Hepatocyte (in vitro differentiated cells): ENCODE data around the gene PIEZO1. TPM values are rescaled to one million over a fixed set of nuclear protein-coding genes. Genes with fewer than 3 reads are reported as not detected.
A peak's percentile ranks its signal among the peaks of the same experiment; 100 is the strongest.

Experiments used
- DNase-seq: peaks from one replicate; pipeline ENCODE4 v3.0.0-alpha.2; 2016; ENCODE audit warnings: low spot score
- H2AFZ ChIP-seq: fragments of 200-600 bp; sonication (generic); 2 replicates; pipeline ENCODE4 v1.6.0; 2016; ENCODE audit warnings: antibody characterized with exemption, mild to moderate bottlenecking
- H3K27ac ChIP-seq: fragments of 200-600 bp; sonication (generic); 2 replicates; pipeline ENCODE4 v1.5.1; 2016; ENCODE audit warnings: mild to moderate bottlenecking
- H3K27me3 ChIP-seq: fragments of 200-600 bp; sonication (generic); 2 replicates; pipeline ENCODE4 v1.6.1; 2016
- H3K36me3 ChIP-seq: fragments of 200-600 bp; sonication (generic); replicated peaks from 2 replicates; pipeline ENCODE4 v1.5.1; 2016; ENCODE audit warnings: low read depth; ENCODE audit not compliant: insufficient read depth
- H3K4me1 ChIP-seq: fragments of 200-600 bp; sonication (generic); 2 replicates; pipeline ENCODE4 v1.5.1; 2016; ENCODE audit warnings: mild to moderate bottlenecking, moderate library complexity; ENCODE audit not compliant: insufficient read depth
- H3K4me2 ChIP-seq: fragments of 200-600 bp; sonication (generic); 2 replicates; pipeline ENCODE4 v1.6.0; 2016
- H3K4me3 ChIP-seq: fragments of 200-600 bp; sonication (generic); 2 replicates; pipeline ENCODE4 v1.5.1; 2016; ENCODE audit warnings: mild to moderate bottlenecking
- H3K79me2 ChIP-seq: fragments of 200-600 bp; sonication (generic); 2 replicates; pipeline ENCODE4 v1.6.0; 2017; ENCODE audit warnings: mild to moderate bottlenecking
- H3K9me2 ChIP-seq: fragments of 200-600 bp; sonication (generic); replicated peaks from 2 replicates; pipeline ENCODE4 v1.6.0; 2017; ENCODE audit warnings: mild to moderate bottlenecking; ENCODE audit not compliant: insufficient read depth
- H3K9me3 ChIP-seq: fragments of 200-600 bp; sonication (generic); 2 replicates; pipeline ENCODE4 v1.5.1; 2016; ENCODE audit warnings: low read depth, mild to moderate bottlenecking
- H4K20me1 ChIP-seq: fragments of 200-600 bp; sonication (generic); 2 replicates; pipeline ENCODE4 v1.6.0; 2016; ENCODE audit warnings: mild to moderate bottlenecking; ENCODE audit not compliant: insufficient read depth, poor library complexity, severe bottlenecking
- CTCF ChIP-seq: fragments of 200-600 bp; sonication (generic); IDR thresholded peaks from 2 replicates; pipeline ENCODE4 v1.5.1; 2016; ENCODE audit warnings: antibody characterized with exemption, mild to moderate bottlenecking; ENCODE audit not compliant: poor library complexity
- EZH2 ChIP-seq: fragments of 200-600 bp; sonication (generic); IDR thresholded peaks from 2 replicates; pipeline ENCODE4 v1.6.1; 2016; ENCODE audit warnings: antibody characterized with exemption, mild to moderate bottlenecking, borderline replicate concordance
- EZH2phosphoT487 ChIP-seq: fragments of 200-600 bp; sonication (generic); IDR thresholded peaks from one replicate; pipeline ENCODE4 v1.6.1; 2018; ENCODE audit warnings: antibody characterized with exemption, mild to moderate bottlenecking, low read depth, moderate library complexity; ENCODE audit not compliant: unreplicated experiment, severe bottlenecking
- WGBS: methylation state at CpG from one replicate; pipeline ENCODE4 v1.1.6; 2016; ENCODE audit warnings: low lambda C conversion rate; ENCODE audit errors: missing lambda C conversion rate; 5-methylcytosine and 5-hydroxymethylcytosine counted together
- polyA plus RNA-seq: library from polyadenylated mRNA; unstranded; fragments of >200 nt; fragmentation: Nextera tagmentation; extraction: Ambion mirVana; gene quantifications from 2 replicates; pipeline ENCODE4 v1.2.1, GENCODE V29; 2016
- total RNA-seq: library from RNA; depleted of rRNA; stranded (reverse); fragments of >200 nt; gene quantifications from 2 replicates; pipeline ENCODE4 v1.2.3, GENCODE V29; 2014

The PIEZO1 gene
- total and polyA plus RNA-seq, 2 experiments from 2014 or later = 70.6 to 77.0 TPM

- Histone ChIP-seq H3K27ac (no peak overlapping the region), H3K36me3 (no peaks in the 10 kb centered on the region), H3K4me1 (peaks cover 15% of the 10 kb centered on the region), H3K79me2 (peaks cover 10% of the 10 kb centered on the region), H2AFZ (no peak overlapping the region), H3K4me3 (no peak overlapping the region), H3K27me3 (no peaks in the 10 kb centered on the region), H3K4me2 (no peak overlapping the region), H3K9me2 (no peaks in the 10 kb centered on the region), H4K20me1 (peaks cover 6% of the 10 kb centered on the region), H3K9me3 (no peaks in the 10 kb centered on the region)
- TF ChIP-seq CTCF = no peak
- no peak for TF ChIP-seq EZH2phosphoT487
- 96% methylated on average over 9 of the region's 10 CpGs for WGBS
- no peak for DNase-seq
Measured at GRCh38 chr16:88815227-88815626, 30.2 kb upstream of the PIEZO1 start.

GRCh38 chr16:88814144-88814502 lies 29.1 kb upstream of the PIEZO1 start:
- Histone ChIP-seq H3K27me3 (no peaks in the 10 kb centered on the region), H3K9me2 (no peaks in the 10 kb centered on the region), H2AFZ (no peak overlapping the region), H3K4me1 (peaks cover 17% of the 10 kb centered on the region), H4K20me1 (peaks cover 6% of the 10 kb centered on the region), H3K79me2 (peaks cover 13% of the 10 kb centered on the region), H3K4me3 (no peak overlapping the region), H3K27ac (no peak overlapping the region), H3K36me3 (no peaks in the 10 kb centered on the region), H3K4me2 (no peak overlapping the region), H3K9me3 (no peaks in the 10 kb centered on the region)
- 90% methylated on average over 13 of the region's 13 CpGs for WGBS
- DNase-seq = no peak
- TF ChIP-seq EZH2 = no peak
- TF ChIP-seq EZH2phosphoT487 = no peak
- TF ChIP-seq CTCF = no peak

GRCh38 chr16:88813269-88814143 lies 28.5 kb upstream of the PIEZO1 start:
- H3K4me2 ChIP-seq = no peak overlapping the region
- H3K4me3 ChIP-seq = no peak overlapping the region

More at GRCh38 chr16:88813269-88814143, 28.5 kb upstream of the PIEZO1 start:
- peaks cover 6% of the 10 kb centered on the region for H4K20me1 ChIP-seq
- H3K9me3 ChIP-seq = no peaks in the 10 kb centered on the region
- 87% methylated on average over 23 of the region's 26 CpGs for WGBS
- H2AFZ ChIP-seq = no peak overlapping the region
- no peak for TF ChIP-seq EZH2phosphoT487
- TF ChIP-seq EZH2 = no peak
- no peak for TF ChIP-seq CTCF
- peak overlapping the region; percentile 89 for H3K27ac ChIP-seq
- H3K79me2 ChIP-seq = peaks cover 13% of the 10 kb centered on the region
- H3K36me3 ChIP-seq = no peaks in the 10 kb centered on the region
- no peak for DNase-seq
- H3K27me3 ChIP-seq = no peaks in the 10 kb centered on the region
- peaks cover 17% of the 10 kb centered on the region for H3K4me1 ChIP-seq
- H3K9me2 ChIP-seq = no peaks in the 10 kb centered on the region
